EH (cell line): ENCODE measurements around the gene KCNK2.

Experiments
- DNase-seq: peaks from one replicate; pipeline ENCODE4 v3.0.0-alpha.2; 2015; ENCODE audit warnings: low read depth

KCNK2 gene

DNA sequence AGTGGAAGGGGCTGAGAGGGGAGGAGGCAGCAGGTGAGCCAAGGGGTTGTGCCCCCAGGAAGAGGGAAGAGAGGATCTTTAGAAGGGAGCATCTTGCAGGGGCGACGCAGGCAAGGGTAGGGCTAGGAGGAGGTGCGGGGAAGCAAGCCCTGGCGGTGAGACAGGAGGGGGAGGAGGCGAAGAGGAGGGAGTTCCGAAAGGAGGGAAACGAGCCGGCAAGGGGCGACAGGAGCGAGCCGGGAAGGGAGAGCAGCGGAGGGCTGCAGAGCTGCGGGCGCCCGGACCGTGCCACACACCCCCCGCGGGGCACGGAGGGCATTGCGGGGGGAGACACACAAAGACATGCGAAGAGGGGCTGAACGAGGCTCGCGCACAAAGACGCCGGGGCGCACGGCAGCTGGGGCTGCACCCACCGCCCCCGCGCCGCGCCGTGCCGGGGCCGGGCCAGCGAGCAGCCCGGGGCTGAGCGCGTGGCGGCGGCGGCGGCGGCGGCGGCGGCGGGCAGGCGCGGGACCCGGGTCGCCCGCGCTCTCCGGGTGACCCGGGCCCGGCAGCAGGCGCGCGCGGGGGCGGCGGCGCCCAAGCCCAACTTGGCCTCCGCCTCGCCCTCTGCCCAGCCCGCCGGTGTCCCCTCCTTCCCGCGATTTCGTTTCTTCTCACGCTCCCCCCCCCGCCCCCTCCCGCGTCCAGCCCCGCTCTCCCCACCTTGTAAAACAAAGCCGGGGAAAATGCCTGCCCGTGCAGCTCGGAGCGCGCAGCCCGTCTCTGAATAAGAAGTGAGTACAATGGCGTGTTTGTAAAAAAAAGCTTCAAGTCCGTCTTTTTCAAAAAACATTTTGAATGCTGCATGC, at the start of gene KCNK2:
TSS of gene KCNK2 (plus strand) at position 206 of the 851 bp plus-strand sequence. CDS start 649 bp downstream, outside the sequence.
- DNase-seq, result peak; percentile 50

DNA sequence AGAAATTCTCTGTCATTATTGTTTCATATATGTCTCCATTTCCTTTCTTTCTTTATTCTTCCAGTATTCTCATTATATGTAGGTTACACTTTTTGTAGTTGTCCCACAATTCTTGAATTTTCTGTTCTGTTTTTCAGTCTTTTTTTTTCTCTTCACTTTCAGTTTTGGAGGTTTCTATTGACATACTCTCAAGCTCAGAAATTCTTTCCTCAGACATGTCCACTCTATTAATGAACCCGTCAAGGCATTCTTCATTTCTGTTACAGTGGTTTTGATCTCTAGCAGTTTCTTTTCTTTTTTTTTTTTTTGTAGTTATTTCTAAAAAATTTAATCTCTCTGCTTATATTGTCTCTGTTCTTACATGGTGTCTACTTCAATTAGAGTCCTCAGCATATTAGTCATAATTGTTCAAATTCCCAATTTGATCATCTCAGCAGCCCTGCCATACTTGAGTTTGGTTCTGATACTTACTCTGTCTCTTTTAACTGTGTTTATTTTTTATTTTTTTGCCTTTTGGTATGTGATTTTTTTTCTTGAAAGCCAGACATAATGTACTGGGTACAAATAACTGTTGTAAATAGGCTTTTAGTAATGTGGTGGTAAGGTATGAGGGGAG, 49.5 kb upstream of the KCNK2 start:
- peak; percentile 28 for DNase-seq

- DNase-seq, result no peak
These were observed 42.3 kb upstream of the KCNK2 start for GRCh38 chr1:215040190-215040589.

DNA sequence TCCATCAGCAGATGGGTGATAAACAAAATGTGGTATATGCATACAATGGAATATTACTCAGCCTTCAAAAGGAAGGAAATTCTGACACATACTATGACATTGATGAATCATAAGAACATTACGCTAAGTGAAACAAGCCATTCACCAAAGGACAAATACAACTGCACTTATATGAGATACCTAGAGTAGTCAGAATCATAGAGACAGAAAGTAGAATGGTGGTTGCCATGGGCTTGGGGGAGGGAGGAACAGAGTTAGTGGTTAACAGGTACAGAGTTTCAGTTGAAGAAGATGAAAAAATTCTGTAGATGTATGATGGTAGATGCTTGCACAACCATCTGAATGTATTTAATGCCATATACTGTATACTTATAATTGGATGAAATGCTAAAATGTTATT, 39.1 kb upstream of the KCNK2 start:
- no peak for DNase-seq

- no peak for DNase-seq
These were observed 38.4 kb upstream of the KCNK2 start for GRCh38 chr1:215044151-215044550.

DNA sequence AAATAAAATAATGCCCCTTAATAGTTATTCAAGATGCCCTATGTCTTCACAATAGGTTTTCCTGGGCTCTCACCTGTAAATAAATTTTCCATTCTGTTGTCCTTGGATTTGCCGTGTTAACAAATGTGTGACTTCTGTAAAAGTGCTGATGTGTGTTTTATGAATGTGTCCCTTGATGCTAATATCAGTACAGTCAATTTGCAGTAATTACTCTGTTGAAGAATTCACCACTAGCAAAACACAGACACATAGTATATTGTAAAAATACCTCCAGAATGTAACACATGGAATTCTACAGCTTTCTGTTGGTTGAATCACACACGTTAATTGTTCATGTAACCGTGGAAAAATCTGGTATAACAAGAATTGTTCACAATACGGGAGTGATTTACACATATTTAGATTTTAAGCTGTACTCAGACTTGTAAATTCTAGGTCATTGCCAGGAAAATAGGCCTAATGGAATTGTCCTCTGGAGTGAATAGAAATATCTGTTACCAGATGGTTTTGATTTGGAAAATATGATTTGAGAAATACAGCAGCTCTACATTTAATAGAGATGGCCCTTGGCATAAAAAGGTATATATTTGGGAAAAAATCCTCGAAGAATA, 36.7 kb upstream of the KCNK2 start:
- DNase-seq, result peak; percentile 58

GRCh38 chr1:215052256-215053015, 30.1 kb upstream of the KCNK2 start:
- DNase-seq, result peak; percentile 89

DNA sequence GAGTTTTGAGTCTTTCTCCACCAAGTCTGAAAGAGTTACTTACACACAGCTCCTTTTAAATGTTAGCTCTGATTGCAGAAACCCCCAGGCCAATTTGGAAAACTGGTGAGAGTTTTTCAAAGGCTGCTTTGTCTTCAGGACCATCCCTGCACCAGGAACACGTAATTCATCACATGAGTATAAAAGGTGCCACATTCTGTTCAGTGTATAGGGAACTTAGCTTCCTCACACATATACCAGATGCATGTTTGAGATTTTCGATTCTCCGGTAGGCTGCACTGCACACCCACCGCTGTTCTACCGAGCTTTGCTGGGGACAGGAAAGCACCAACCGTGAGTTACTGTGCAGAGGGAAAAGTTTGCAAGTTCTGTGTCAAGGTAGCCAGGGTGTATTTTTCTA, 28.3 kb upstream of the KCNK2 start:
- DNase-seq, result no peak

- DNase-seq, result peak; percentile 48
These were observed 27.1 kb upstream of the KCNK2 start for GRCh38 chr1:215055281-215055935.

DNA sequence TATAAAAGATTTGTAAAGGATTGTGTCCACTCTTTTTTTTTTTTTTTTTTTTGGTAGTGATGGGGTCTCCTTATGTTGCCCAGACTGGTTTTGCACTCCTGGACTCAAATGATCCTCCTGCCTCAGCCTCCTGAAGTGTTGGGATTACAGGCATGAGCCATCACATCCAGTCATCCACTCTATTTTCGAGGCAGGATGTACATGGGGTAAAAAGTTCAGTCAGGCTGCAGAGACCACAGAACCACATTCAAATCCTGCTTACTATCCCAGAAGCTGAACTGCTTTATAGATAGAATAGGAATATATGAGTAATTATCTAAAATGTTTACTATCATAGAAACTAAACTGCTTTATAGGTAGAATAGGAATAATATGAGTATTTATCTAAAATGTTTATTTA, 26.0 kb upstream of the KCNK2 start:
- DNase-seq, result peak; percentile 80

GRCh38 chr1:215059947-215060346, 22.6 kb upstream of the KCNK2 start:
- DNase-seq, result no peak

GRCh38 chr1:215064327-215064726, 18.2 kb upstream of the KCNK2 start:
- DNase-seq, result no peak

DNA sequence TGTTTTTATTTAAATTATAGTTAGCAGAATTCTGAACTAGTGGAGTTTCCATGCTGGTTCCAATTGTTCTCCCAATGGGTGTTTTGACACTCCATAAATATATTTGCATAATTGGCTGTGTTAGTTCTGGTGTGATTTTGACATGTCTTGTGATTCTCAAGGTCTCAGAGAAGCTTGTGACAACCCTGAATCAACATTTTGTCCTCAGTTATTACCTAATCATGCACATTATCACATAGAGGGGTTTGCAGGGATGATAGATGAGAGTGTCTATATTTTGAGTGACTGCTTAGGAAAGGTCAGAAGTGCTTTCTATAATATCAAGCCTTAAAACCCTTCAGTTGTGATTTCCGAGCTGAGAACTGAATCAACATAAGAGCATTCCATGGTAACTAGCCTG, 11.5 kb upstream of the KCNK2 start:
- DNase-seq, result no peak

- DNase-seq, result peak; percentile 59
These were observed 6.2 kb upstream of the KCNK2 start for GRCh38 chr1:215076322-215076721.

DNA sequence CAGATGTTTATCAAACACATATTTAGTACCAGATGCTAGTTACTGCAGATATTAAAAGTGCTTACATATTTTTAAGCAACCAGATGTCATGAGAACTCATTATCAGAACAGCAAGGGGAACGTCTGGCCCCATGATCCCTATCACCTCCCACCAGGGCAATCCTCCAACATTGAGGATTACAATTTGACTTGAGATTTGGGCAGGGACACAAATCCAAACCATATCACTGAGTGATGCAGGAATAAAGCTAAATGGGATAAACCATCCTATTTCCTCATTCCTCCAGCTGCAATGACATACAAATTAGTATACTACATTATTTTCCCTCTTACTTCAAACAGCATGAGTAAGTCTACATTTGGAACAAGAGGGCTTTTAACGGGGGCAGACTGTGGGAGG, 3.1 kb upstream of the KCNK2 start:
- DNase-seq, result no peak

GRCh38 chr1:215081661-215082531, 641 bp upstream of the KCNK2 start:
- DNase-seq, result no peak

GRCh38 chr1:215083383-215083961, 935 bp downstream of the KCNK2 start:
- peak; percentile 64 for DNase-seq

GRCh38 chr1:215084621-215085020, 2.1 kb downstream of the KCNK2 start:
- no peak for DNase-seq

GRCh38 chr1:215087603-215088002, 5.1 kb downstream of the KCNK2 start:
- no peak for DNase-seq

DNA sequence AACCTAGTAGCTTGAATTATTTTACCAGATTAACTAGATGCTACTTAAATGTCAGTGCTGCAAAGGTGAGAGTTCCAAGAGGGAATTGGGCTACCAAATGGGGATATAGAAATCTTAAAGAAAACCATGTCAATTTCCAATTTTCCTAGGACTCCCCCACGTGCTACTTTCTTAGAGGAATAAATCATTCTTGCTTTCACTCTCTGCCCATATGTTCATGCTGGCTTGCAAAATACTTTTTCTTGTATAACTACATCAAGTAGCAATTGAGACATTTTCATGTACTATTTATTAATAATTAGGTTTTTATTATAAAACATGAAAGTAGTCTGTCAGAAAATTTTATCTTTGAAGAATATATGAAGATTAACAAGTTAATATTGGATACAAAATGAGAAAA, 11.8 kb downstream of the KCNK2 start:
- no peak for DNase-seq
